Neural cell (in vitro differentiated cells): ENCODE data around the gene KIF1B. TPM values are rescaled to one million over a fixed set of nuclear protein-coding genes. Genes with fewer than 3 reads are reported as not detected.

Source experiments
- H2AFZ ChIP-seq: fragments of 200-600, 300-800 bp; sonication (generic), shearing (Covaris generic); 2 replicates; pipeline ENCODE4 v1.6.0; 2014; ENCODE audit warnings: low read depth, mild to moderate bottlenecking, antibody characterized with exemption, low read length, moderate library complexity
- H3F3A ChIP-seq: fragments of 200-600 bp; shearing (Covaris generic); 2 replicates; pipeline ENCODE4 v1.6.1; 2016; ENCODE audit warnings: mild to moderate bottlenecking, moderate library complexity, mixed read lengths, antibody characterized with exemption, low read length; ENCODE audit not compliant: insufficient read depth, poor library complexity, severe bottlenecking
- H3K27ac ChIP-seq: fragments of 200-600, 300-800 bp; sonication (generic), shearing (Covaris generic); 2 replicates; pipeline ENCODE4 v1.5.1; 2014; ENCODE audit warnings: mild to moderate bottlenecking, low read length, moderate library complexity
- H3K27me3 ChIP-seq: fragments of 300-800, 200-600 bp; sonication (generic), shearing (Covaris generic); 2 replicates; pipeline ENCODE4 v1.6.0; 2014; ENCODE audit warnings: mild to moderate bottlenecking, low read depth, low read length, moderate library complexity; ENCODE audit not compliant: insufficient read depth
- H3K36me3 ChIP-seq: fragments of 300-800, 200-600 bp; sonication (generic), shearing (Covaris generic); 2 replicates; pipeline ENCODE4 v1.5.1; 2014; ENCODE audit warnings: mild to moderate bottlenecking, antibody characterized with exemption, low read length, moderate library complexity; ENCODE audit not compliant: insufficient read depth
- H3K4me2 ChIP-seq: fragments of 300-800, 200-600 bp; sonication (generic), shearing (Covaris generic); 2 replicates; pipeline ENCODE4 v1.6.0; 2014; ENCODE audit warnings: mild to moderate bottlenecking, low read length
- H3K4me3 ChIP-seq: fragments of 300-800, 200-600 bp; sonication (generic), shearing (Covaris generic); 2 replicates; pipeline ENCODE4 v1.5.1; 2014; ENCODE audit warnings: mild to moderate bottlenecking, low read length, moderate library complexity
- H3K79me2 ChIP-seq: fragments of 200-600 bp; shearing (Covaris generic); replicated peaks from 2 replicates; pipeline ENCODE4 v1.6.0; 2014; ENCODE audit warnings: mild to moderate bottlenecking, low read length, moderate library complexity; ENCODE audit not compliant: insufficient read depth
- H3K9ac ChIP-seq: fragments of 300-800, 200-600 bp; sonication (generic), shearing (Covaris generic); 2 replicates; pipeline ENCODE4 v1.6.1; 2016; ENCODE audit warnings: mild to moderate bottlenecking, low read length, mixed read lengths
- H3K9me2 ChIP-seq: fragments of 200-600 bp; shearing (Covaris generic); 2 replicates; pipeline ENCODE4 v1.6.1; 2016; ENCODE audit warnings: mild to moderate bottlenecking, low read length, mixed read lengths; ENCODE audit not compliant: insufficient read depth
- H3K9me3 ChIP-seq: fragments of 200-600, 300-800 bp; sonication (generic), shearing (Covaris generic); 2 replicates; pipeline ENCODE4 v1.6.1; 2016; ENCODE audit warnings: mild to moderate bottlenecking, mixed run types, low read length, moderate library complexity, mixed read lengths
- H4K20me1 ChIP-seq: fragments of 200-600 bp; shearing (Covaris generic); 2 replicates; pipeline ENCODE4 v1.6.1; 2016; ENCODE audit warnings: mild to moderate bottlenecking, mixed run types; ENCODE audit not compliant: insufficient read depth
- EP300 ChIP-seq: fragments of 450-650 bp; conservative IDR thresholded peaks from 2 replicates; pipeline ENCODE4 v1.6.1; 2014; ENCODE audit warnings: antibody characterized with exemption, mild to moderate bottlenecking, moderate library complexity; ENCODE audit not compliant: poor library complexity, severe bottlenecking
- EZH2 ChIP-seq: fragments of 200-600, 300-800 bp; shearing (Covaris generic), sonication (generic); IDR thresholded peaks from 2 replicates; pipeline ENCODE4 v1.6.1; 2014; ENCODE audit warnings: antibody characterized with exemption, low read length, borderline replicate concordance, mild to moderate bottlenecking; ENCODE audit not compliant: insufficient read depth, poor library complexity, severe bottlenecking
- MXI1 ChIP-seq: fragments of 450-650 bp; conservative IDR thresholded peaks from 2 replicates; pipeline ENCODE4 v1.6.1; 2014; ENCODE audit warnings: antibody characterized with exemption, mild to moderate bottlenecking; ENCODE audit not compliant: poor library complexity, severe bottlenecking
- POLR2AphosphoS5 ChIP-seq: IDR thresholded peaks from 2 replicates; pipeline ENCODE4 v1.6.1; 2012
- RAD21 ChIP-seq: fragments of 450-650 bp; conservative IDR thresholded peaks from 2 replicates; pipeline ENCODE4 v1.6.1; 2014; ENCODE audit warnings: antibody characterized with exemption, mild to moderate bottlenecking, moderate library complexity
- REST ChIP-seq: IDR thresholded peaks from 2 replicates; pipeline ENCODE4 v1.6.1; 2012; ENCODE audit warnings: borderline replicate concordance
- SMC3 ChIP-seq: fragments of 450-650 bp; conservative IDR thresholded peaks from 2 replicates; pipeline ENCODE4 v1.6.1; 2014; ENCODE audit warnings: antibody characterized with exemption, mild to moderate bottlenecking, moderate library complexity; ENCODE audit not compliant: poor library complexity
- TAF1 ChIP-seq: IDR thresholded peaks from 2 replicates; pipeline ENCODE4 v1.6.1; 2012; ENCODE audit warnings: low read depth
- polyA plus RNA-seq: library from polyadenylated mRNA; depleted of rRNA; stranded (reverse); fragments of >200 nt; gene quantifications from 2 replicates; pipeline ENCODE4 v1.2.3, GENCODE V29; 2014
- TF ChIP-seq, protein P1 (sequence below): fragments of 450-650 bp; IDR thresholded peaks from 2 replicates; pipeline ENCODE4 v1.5.1; 2014; ENCODE audit warnings: antibody characterized with exemption, mild to moderate bottlenecking, moderate library complexity; ENCODE audit not compliant: poor library complexity, severe bottlenecking

Gene KIF1B
- polyA plus RNA-seq, 1 donor from 2014 or later: 76.4 TPM

- H3K27ac ChIP-seq: no peak overlapping the region
- H3K9ac ChIP-seq: no peak overlapping the region
- no peaks in the 10 kb centered on the region for H3K27me3 ChIP-seq
- no peaks in the 10 kb centered on the region for H3K9me2 ChIP-seq
- no peaks in the 10 kb centered on the region for H3K9me3 ChIP-seq
- H4K20me1 ChIP-seq: no peaks in the 10 kb centered on the region
- H3K36me3 ChIP-seq: peaks cover 9% of the 10 kb centered on the region
- TF ChIP-seq TAF1: no peak
- no peak for TF ChIP-seq EP300
- no peak for TF ChIP-seq MXI1
- no peak for TF ChIP-seq POLR2AphosphoS5
- TF ChIP-seq SMC3: no peak
- TF ChIP-seq RAD21: no peak
- TF ChIP-seq, protein P1, sequence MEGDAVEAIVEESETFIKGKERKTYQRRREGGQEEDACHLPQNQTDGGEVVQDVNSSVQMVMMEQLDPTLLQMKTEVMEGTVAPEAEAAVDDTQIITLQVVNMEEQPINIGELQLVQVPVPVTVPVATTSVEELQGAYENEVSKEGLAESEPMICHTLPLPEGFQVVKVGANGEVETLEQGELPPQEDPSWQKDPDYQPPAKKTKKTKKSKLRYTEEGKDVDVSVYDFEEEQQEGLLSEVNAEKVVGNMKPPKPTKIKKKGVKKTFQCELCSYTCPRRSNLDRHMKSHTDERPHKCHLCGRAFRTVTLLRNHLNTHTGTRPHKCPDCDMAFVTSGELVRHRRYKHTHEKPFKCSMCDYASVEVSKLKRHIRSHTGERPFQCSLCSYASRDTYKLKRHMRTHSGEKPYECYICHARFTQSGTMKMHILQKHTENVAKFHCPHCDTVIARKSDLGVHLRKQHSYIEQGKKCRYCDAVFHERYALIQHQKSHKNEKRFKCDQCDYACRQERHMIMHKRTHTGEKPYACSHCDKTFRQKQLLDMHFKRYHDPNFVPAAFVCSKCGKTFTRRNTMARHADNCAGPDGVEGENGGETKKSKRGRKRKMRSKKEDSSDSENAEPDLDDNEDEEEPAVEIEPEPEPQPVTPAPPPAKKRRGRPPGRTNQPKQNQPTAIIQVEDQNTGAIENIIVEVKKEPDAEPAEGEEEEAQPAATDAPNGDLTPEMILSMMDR: no peak
- no peak for TF ChIP-seq REST
- TF ChIP-seq EZH2: no peak
- H3K4me3 ChIP-seq: no peak overlapping the region
- no peak overlapping the region for H3K4me2 ChIP-seq
- no peaks in the 10 kb centered on the region for H3F3A ChIP-seq
- H2AFZ ChIP-seq: no peak overlapping the region
- H3K79me2 ChIP-seq: no peaks in the 10 kb centered on the region
Measured at GRCh38 chr1:10267921-10268320, 57.6 kb downstream of the KIF1B start.

- Histone ChIP-seq H3F3A (no peaks in the 10 kb centered on the region), H3K9me3 (no peaks in the 10 kb centered on the region), H3K9ac (no peak overlapping the region), H3K4me2 (no peak overlapping the region), H3K4me3 (no peak overlapping the region), H3K79me2 (no peaks in the 10 kb centered on the region), H3K9me2 (no peaks in the 10 kb centered on the region), H4K20me1 (no peaks in the 10 kb centered on the region), H3K27ac (no peak overlapping the region), H2AFZ (no peak overlapping the region), H3K27me3 (no peaks in the 10 kb centered on the region), H3K36me3 (peaks cover 9% of the 10 kb centered on the region)
- no peak for TF ChIP-seq EZH2
- no peak for TF ChIP-seq TAF1
- no peak for TF ChIP-seq REST
- no peak for TF ChIP-seq EP300
- no peak for TF ChIP-seq POLR2AphosphoS5
- no peak for TF ChIP-seq MXI1
- no peak for TF ChIP-seq RAD21
- no peak for TF ChIP-seq SMC3
- TF ChIP-seq, protein P1: no peak
Measured at GRCh38 chr1:10271090-10271489, 60.7 kb downstream of the KIF1B start.
